Peyer's patch (tissue), 4 donors: ENCODE data around the gene MMP27. TPM values are rescaled to one million over a fixed set of nuclear protein-coding genes. Genes with fewer than 3 reads are reported as not detected.
A peak's percentile ranks its signal among the peaks of the same experiment; 100 is the strongest.
"Not testable (repeated sequence)": the region's sequence is repeated elsewhere in the genome, so short reads cannot be mapped to it uniquely, and the experiment has no call there.

ENCODE experiments used
- DNase-seq, 3 donors: peaks; one replicate each; pipeline ENCODE4 v3.0.0-alpha.2; 2017 to 2019
- H3K27ac ChIP-seq, 4 donors: fragments of 200-600 bp; sonication (generic); one replicate each; pipeline ENCODE4 v1.5.1; 2016 to 2019
- H3K27me3 ChIP-seq, 2 donors: fragments of 200-600 bp; sonication (generic); one replicate each; pipeline ENCODE4 v1.5.1; 2019
- H3K36me3 ChIP-seq, 3 donors: fragments of 200-600 bp; sonication (generic); one replicate each; pipeline ENCODE4 v1.5.1; 2016 to 2019
- H3K4me1 ChIP-seq, 4 donors: fragments of 200-600 bp; sonication (generic); one replicate each; pipeline ENCODE4 v1.5.1; 2016 to 2019
- H3K4me3 ChIP-seq, 4 donors: fragments of 200-600 bp; sonication (generic); 1 replicate in 3 of 4; 2 replicates in 1 of 4; pipeline ENCODE4 v1.5.1; 2016 to 2019; ENCODE audit warnings: mild to moderate bottlenecking in 1 of 4
- H3K9me3 ChIP-seq, 4 donors: fragments of 200-600 bp; sonication (generic); one replicate each; pipeline ENCODE4 v1.5.1; 2016 to 2019; ENCODE audit warnings: mild to moderate bottlenecking in 1 of 4
- POLR2A ChIP-seq, 2 donors: fragments of 450-650 bp; IDR thresholded peaks; one replicate each; pipeline ENCODE4 v1.5.1; 2017; ENCODE audit warnings: antibody characterized with exemption in 2 of 2, mild to moderate bottlenecking in 2 of 2, moderate library complexity in 2 of 2
- total RNA-seq, 4 donors: library from RNA; depleted of rRNA; stranded (reverse); fragments of >200 nt; gene quantifications; one replicate each; pipeline ENCODE4 v1.1.0, GENCODE V29; 2016
- TF ChIP-seq, protein P1 (sequence below), 6 experiments: fragments of 450-650 bp in 4 of 6; fragments of 200-600 bp in 2 of 6; sonication (generic) in 1 of 6; IDR thresholded peaks; one replicate each; pipeline ENCODE4 v1.5.1; 2017 to 2019; ENCODE audit warnings: antibody characterized with exemption in 6 of 6, mild to moderate bottlenecking in 3 of 6, moderate library complexity in 1 of 6

The MMP27 gene
- total RNA-seq = under 1 TPM in 1 of 4 donors, not detected in 3; 0.40 TPM

DNA sequence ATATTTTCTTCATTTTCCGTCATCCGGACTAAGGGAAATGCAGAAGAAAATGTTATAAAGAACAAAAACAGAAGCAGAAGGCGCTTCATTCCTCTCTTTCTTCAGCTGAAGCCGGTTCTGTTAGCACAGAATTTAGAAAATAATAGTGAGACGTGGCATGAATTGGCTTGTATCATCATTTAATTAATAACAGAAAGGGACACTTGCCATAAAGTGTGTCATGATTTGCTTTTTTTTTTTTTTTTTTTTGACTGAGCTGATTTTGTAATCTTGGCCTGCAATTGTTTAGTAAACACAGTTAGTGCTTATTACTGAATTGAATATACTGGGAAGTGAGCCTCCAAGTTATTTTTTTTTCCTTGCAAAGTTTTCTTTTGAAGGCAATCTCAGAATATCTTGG lies at the start of gene MMP27:
TSS of gene MMP27 (minus strand) at position 144 of the 400 bp plus-strand sequence. CDS start at position 89, 55 bp downstream.
- Histone ChIP-seq H3K9me3 (no peaks in the 10 kb centered on the region), H3K27ac (no peak within 1 kb of the TSS), H3K4me1 (no peaks in the 10 kb centered on the region), H3K27me3 (no peaks in the 10 kb centered on the region), H3K36me3 (no peaks in the 10 kb centered on the region), H3K4me3 (no peak within 1 kb of the TSS)
- TF ChIP-seq POLR2A (IDR thresholded peaks at IDR 0.05) = no peak
- TF ChIP-seq, protein P1, sequence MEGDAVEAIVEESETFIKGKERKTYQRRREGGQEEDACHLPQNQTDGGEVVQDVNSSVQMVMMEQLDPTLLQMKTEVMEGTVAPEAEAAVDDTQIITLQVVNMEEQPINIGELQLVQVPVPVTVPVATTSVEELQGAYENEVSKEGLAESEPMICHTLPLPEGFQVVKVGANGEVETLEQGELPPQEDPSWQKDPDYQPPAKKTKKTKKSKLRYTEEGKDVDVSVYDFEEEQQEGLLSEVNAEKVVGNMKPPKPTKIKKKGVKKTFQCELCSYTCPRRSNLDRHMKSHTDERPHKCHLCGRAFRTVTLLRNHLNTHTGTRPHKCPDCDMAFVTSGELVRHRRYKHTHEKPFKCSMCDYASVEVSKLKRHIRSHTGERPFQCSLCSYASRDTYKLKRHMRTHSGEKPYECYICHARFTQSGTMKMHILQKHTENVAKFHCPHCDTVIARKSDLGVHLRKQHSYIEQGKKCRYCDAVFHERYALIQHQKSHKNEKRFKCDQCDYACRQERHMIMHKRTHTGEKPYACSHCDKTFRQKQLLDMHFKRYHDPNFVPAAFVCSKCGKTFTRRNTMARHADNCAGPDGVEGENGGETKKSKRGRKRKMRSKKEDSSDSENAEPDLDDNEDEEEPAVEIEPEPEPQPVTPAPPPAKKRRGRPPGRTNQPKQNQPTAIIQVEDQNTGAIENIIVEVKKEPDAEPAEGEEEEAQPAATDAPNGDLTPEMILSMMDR (IDR thresholded peaks at IDR 0.05) = no peak
- no peak for DNase-seq

DNA sequence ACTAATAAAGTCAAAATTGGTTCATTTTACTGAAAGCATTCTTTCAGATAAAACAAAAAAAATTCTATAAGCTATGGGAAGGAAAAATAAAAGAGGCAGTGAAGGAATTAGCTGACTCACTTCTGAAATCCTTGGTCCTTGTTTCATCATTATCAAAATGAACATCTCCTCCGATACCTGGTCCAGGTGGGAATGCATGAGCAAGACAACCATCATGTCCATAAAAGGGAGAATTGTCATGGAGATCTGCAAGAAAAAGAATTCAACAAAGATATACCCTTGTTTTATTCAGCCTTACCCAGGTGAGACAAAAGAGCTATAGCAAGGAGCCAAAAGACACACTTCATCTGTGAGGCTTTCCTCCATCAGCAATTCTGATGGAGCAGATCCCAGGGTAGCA lies 47.7 kb upstream of the MMP27 start:
- no peak overlapping the region for H3K4me3 ChIP-seq
- no peak for DNase-seq
- H3K4me1 ChIP-seq = no peaks in the 10 kb centered on the region
- H3K9me3 ChIP-seq = no peaks in the 10 kb centered on the region
- H3K27me3 ChIP-seq = no peaks in the 10 kb centered on the region
- TF ChIP-seq, protein P1 (IDR thresholded peaks at IDR 0.05) = no peak
- no peak for TF ChIP-seq POLR2A (IDR thresholded peaks at IDR 0.05)
- no peaks in the 10 kb centered on the region for H3K36me3 ChIP-seq
- H3K27ac ChIP-seq = no peak overlapping the region

GRCh38 chr11:102751673-102752072 lies 46.1 kb upstream of the MMP27 start:
- Histone ChIP-seq H3K27ac (no peak overlapping the region), H3K9me3 (no peaks in the 10 kb centered on the region), H3K4me3 (no peak overlapping the region), H3K27me3 (no peaks in the 10 kb centered on the region), H3K36me3 (no peaks in the 10 kb centered on the region), H3K4me1 (no peaks in the 10 kb centered on the region)
- no peak for TF ChIP-seq POLR2A (IDR thresholded peaks at IDR 0.05)
- TF ChIP-seq, protein P1 (IDR thresholded peaks at IDR 0.05) = no peak
- DNase-seq = no peak

GRCh38 chr11:102749101-102749722 lies 43.6 kb upstream of the MMP27 start:
- no peaks in the 10 kb centered on the region for H3K36me3 ChIP-seq
- no peak for DNase-seq
- no peak overlapping the region for H3K27ac ChIP-seq
- TF ChIP-seq, protein P1 (IDR thresholded peaks at IDR 0.05) = no peak
- TF ChIP-seq POLR2A (IDR thresholded peaks at IDR 0.05) = no peak
- no peaks in the 10 kb centered on the region for H3K4me1 ChIP-seq
- H3K4me3 ChIP-seq = no peak overlapping the region
- H3K9me3 ChIP-seq = no peaks in the 10 kb centered on the region
- H3K27me3 ChIP-seq = no peaks in the 10 kb centered on the region

GRCh38 chr11:102746746-102747578 lies 41.4 kb upstream of the MMP27 start:
- H3K4me3 ChIP-seq, H3K27ac ChIP-seq, DNase-seq: not testable (repeated sequence)

DNA sequence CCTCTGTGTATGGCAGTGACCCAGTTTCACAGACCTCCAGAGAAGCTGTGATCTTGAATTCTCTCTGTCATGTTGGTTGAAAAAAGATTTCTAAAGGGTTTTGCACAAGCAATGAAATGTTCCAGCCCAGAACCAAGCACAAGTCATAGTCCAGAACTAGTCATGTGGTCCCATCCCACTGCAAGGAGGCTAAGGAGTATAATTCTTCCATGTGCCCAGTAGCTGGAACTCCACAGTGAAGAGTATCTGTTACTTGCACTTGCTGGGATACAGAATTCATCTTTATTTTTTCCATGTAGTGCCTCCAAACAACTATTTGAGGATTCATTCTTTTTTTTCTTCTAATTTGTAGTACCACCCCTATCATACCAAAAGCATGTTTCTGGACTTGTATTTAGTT lies 29.1 kb upstream of the MMP27 start:
- Histone ChIP-seq H3K4me1 (no peaks in the 10 kb centered on the region), H3K4me3 (no peak overlapping the region), H3K9me3 (no peaks in the 10 kb centered on the region), H3K36me3 (no peaks in the 10 kb centered on the region), H3K27ac (no peak overlapping the region), H3K27me3 (no peaks in the 10 kb centered on the region)
- no peak for DNase-seq
- TF ChIP-seq, protein P1 (IDR thresholded peaks at IDR 0.05) = peak in 1 of 6 experiments; percentile 4
- no peak for TF ChIP-seq POLR2A (IDR thresholded peaks at IDR 0.05)

More at GRCh38 chr11:102746746-102747578, 41.4 kb upstream of the MMP27 start:
- not testable (repeated sequence) for H3K4me1 ChIP-seq, H3K27me3 ChIP-seq, H3K36me3 ChIP-seq, H3K9me3 ChIP-seq
